ENCODE data around the gene KRT84.
A peak's percentile ranks its signal among the peaks of the same experiment; 100 is the strongest.
"Not testable (repeated sequence)": the region's sequence is repeated elsewhere in the genome, so short reads cannot be mapped to it uniquely, and the experiment has no call there.

Gene KRT84

GRCh38 chr12:52418576-52419110 is 33.2 kb upstream of the KRT84 start:
- peaks cover 0 to 7% of the 10 kb centered on the region in 2 donors for H3K4me1 Mint-ChIP-seq (ENCODE audit: low read depth in 2 of 2)
- ATAC-seq (replicated peaks) (no peak), DNase-seq (no peak)
- H3K27ac Mint-ChIP-seq: no peak overlapping the region
- peaks cover 28 to 60% of the 10 kb centered on the region in 2 donors for H3K27me3 Mint-ChIP-seq
- H3K36me3 Mint-ChIP-seq (ENCODE audit: insufficient read depth): peaks cover 6% of the 10 kb centered on the region
- H3K4me3 Mint-ChIP-seq: no peak overlapping the region
- no peaks in the 10 kb centered on the region for H3K9me3 Mint-ChIP-seq

- Mint-ChIP-seq H3K36me3 (ENCODE audit: insufficient read depth) (peaks cover 7% of the 10 kb centered on the region), H3K27me3 (peaks cover 20 to 60% of the 10 kb centered on the region in 2 donors), H3K9me3 (no peaks in the 10 kb centered on the region), H3K27ac (no peak overlapping the region), H3K4me3 (no peak overlapping the region), H3K4me1 (ENCODE audit: low read depth in 2 of 2) (peaks cover 0 to 7% of the 10 kb centered on the region in 2 donors)
- ATAC-seq (replicated peaks) (no peak), DNase-seq (no peak)
Observed at GRCh38 chr12:52417740-52418139, 32.3 kb upstream of the KRT84 start.

- no peaks in the 10 kb centered on the region for H3K9me3 Mint-ChIP-seq
- peaks cover 0 to 7% of the 10 kb centered on the region in 2 donors for H3K4me1 Mint-ChIP-seq (ENCODE audit: low read depth in 2 of 2)
- DNase-seq (no peak), ATAC-seq (replicated peaks) (no peak)
- H3K36me3 Mint-ChIP-seq (ENCODE audit: insufficient read depth): peaks cover 6% of the 10 kb centered on the region
- peaks cover 14 to 60% of the 10 kb centered on the region in 2 donors for H3K27me3 Mint-ChIP-seq
- no peak overlapping the region for H3K4me3 Mint-ChIP-seq
- H3K27ac Mint-ChIP-seq: no peak overlapping the region
Observed at GRCh38 chr12:52416795-52417194, 31.3 kb upstream of the KRT84 start.

- no peak overlapping the region for H3K4me3 Mint-ChIP-seq
- no peak overlapping the region for H3K27ac Mint-ChIP-seq
- H3K9me3 Mint-ChIP-seq: no peaks in the 10 kb centered on the region
- H3K4me1 Mint-ChIP-seq (ENCODE audit: low read depth in 2 of 2): peaks cover 0 to 7% of the 10 kb centered on the region in 2 donors
- H3K27me3 Mint-ChIP-seq: peaks cover 10 to 60% of the 10 kb centered on the region in 2 donors
- H3K36me3 Mint-ChIP-seq (ENCODE audit: insufficient read depth): peaks cover 4% of the 10 kb centered on the region
- DNase-seq (no peak), ATAC-seq (replicated peaks) (no peak)
Observed at GRCh38 chr12:52415870-52416750, 30.7 kb upstream of the KRT84 start.

GRCh38 chr12:52414936-52415335 is 29.5 kb upstream of the KRT84 start:
- Mint-ChIP-seq H3K27me3 (peaks cover 10 to 62% of the 10 kb centered on the region in 2 donors), H3K4me3 (no peak overlapping the region), H3K36me3 (ENCODE audit: insufficient read depth) (peaks cover 4% of the 10 kb centered on the region), H3K4me1 (ENCODE audit: low read depth in 2 of 2) (peaks cover 0 to 5% of the 10 kb centered on the region in 2 donors), H3K9me3 (no peaks in the 10 kb centered on the region), H3K27ac (no peak overlapping the region)
- DNase-seq: no peak
- ATAC-seq (replicated peaks): no peak

- no peaks in the 10 kb centered on the region for H3K9me3 Mint-ChIP-seq
- peaks cover 4% of the 10 kb centered on the region for H3K36me3 Mint-ChIP-seq (ENCODE audit: insufficient read depth)
- ATAC-seq (replicated peaks): no peak
- H3K27ac Mint-ChIP-seq: no peak overlapping the region
- H3K4me3 Mint-ChIP-seq: no peak overlapping the region
- no peak for DNase-seq
- peaks cover 10 to 57% of the 10 kb centered on the region in 2 donors for H3K27me3 Mint-ChIP-seq
- H3K4me1 Mint-ChIP-seq (ENCODE audit: low read depth in 2 of 2): no peaks in the 10 kb centered on the region
Observed at GRCh38 chr12:52413782-52414345, 28.4 kb upstream of the KRT84 start.

GRCh38 chr12:52413202-52413601 is 27.8 kb upstream of the KRT84 start:
- Mint-ChIP-seq H3K9me3 (no peaks in the 10 kb centered on the region), H3K27ac (no peak overlapping the region), H3K27me3 (peaks cover 10 to 61% of the 10 kb centered on the region in 2 donors), H3K4me3 (no peak overlapping the region), H3K36me3 (ENCODE audit: insufficient read depth) (peaks cover 4% of the 10 kb centered on the region), H3K4me1 (ENCODE audit: low read depth in 2 of 2) (no peaks in the 10 kb centered on the region)
- ATAC-seq (replicated peaks) (no peak), DNase-seq (no peak)

- DNase-seq: no peak
- Mint-ChIP-seq H3K9me3 (no peaks in the 10 kb centered on the region), H3K36me3 (ENCODE audit: insufficient read depth) (peaks cover 4% of the 10 kb centered on the region), H3K27me3 (peaks cover 17 to 72% of the 10 kb centered on the region in 2 donors), H3K4me1 (ENCODE audit: low read depth in 2 of 2) (peaks cover 0 to 3% of the 10 kb centered on the region in 2 donors), H3K27ac (no peak overlapping the region), H3K4me3 (no peak overlapping the region)
- no peak for ATAC-seq (replicated peaks)
Observed at GRCh38 chr12:52411815-52412214, 26.4 kb upstream of the KRT84 start.

GRCh38 chr12:52410589-52411248 is 25.3 kb upstream of the KRT84 start:
- H3K27ac Mint-ChIP-seq: peak overlapping the region in 1 of 2 donors; percentile 74

GRCh38 chr12:52407918-52408317 is 22.5 kb upstream of the KRT84 start:
- Mint-ChIP-seq H3K36me3 (ENCODE audit: insufficient read depth) (no peaks in the 10 kb centered on the region), H3K9me3 (no peaks in the 10 kb centered on the region), H3K27ac (no peak overlapping the region), H3K4me1 (ENCODE audit: low read depth in 2 of 2) (peaks cover 0 to 3% of the 10 kb centered on the region in 2 donors), H3K27me3 (peaks cover 11 to 58% of the 10 kb centered on the region in 2 donors), H3K4me3 (no peak overlapping the region)
- no peak for ATAC-seq (replicated peaks)
- DNase-seq: no peak

More at GRCh38 chr12:52410589-52411248, 25.3 kb upstream of the KRT84 start:
- H3K4me3 Mint-ChIP-seq; H3K36me3 Mint-ChIP-seq (ENCODE audit: insufficient read depth); DNase-seq; H3K4me1 Mint-ChIP-seq (ENCODE audit: low read depth in 2 of 2); ATAC-seq (replicated peaks); H3K9me3 Mint-ChIP-seq: not testable (repeated sequence)
- peaks cover 15 to 72% of the 10 kb centered on the region in 2 donors for H3K27me3 Mint-ChIP-seq

GRCh38 chr12:52405922-52406385 is 20.5 kb upstream of the KRT84 start, which contains the start of gene KRT82:
Gene KRT82, minus strand, starts transcription at chr12:52406335. Its CDS starts 58 bp downstream, at chr12:52406277.
- no peaks in the 10 kb centered on the region for H3K36me3 Mint-ChIP-seq (ENCODE audit: insufficient read depth)
- H3K9me3 Mint-ChIP-seq: no peaks in the 10 kb centered on the region
- H3K4me1 Mint-ChIP-seq (ENCODE audit: low read depth in 2 of 2): peaks cover 0 to 3% of the 10 kb centered on the region in 2 donors
- no peak within 1 kb of the TSS for H3K4me3 Mint-ChIP-seq
- DNase-seq (no peak), ATAC-seq (replicated peaks) (no peak)
- peaks cover 17 to 53% of the 10 kb centered on the region in 2 donors for H3K27me3 Mint-ChIP-seq
- no peak within 1 kb of the TSS for H3K27ac Mint-ChIP-seq

GRCh38 chr12:52404951-52405350 is 19.5 kb upstream of the KRT84 start:
- ATAC-seq (replicated peaks) (no peak), DNase-seq (no peak)
- no peaks in the 10 kb centered on the region for H3K36me3 Mint-ChIP-seq (ENCODE audit: insufficient read depth)
- no peaks in the 10 kb centered on the region for H3K9me3 Mint-ChIP-seq
- H3K27me3 Mint-ChIP-seq: peaks cover 17 to 60% of the 10 kb centered on the region in 2 donors
- H3K27ac Mint-ChIP-seq: no peak overlapping the region
- H3K4me1 Mint-ChIP-seq (ENCODE audit: low read depth in 2 of 2): peaks cover 0 to 3% of the 10 kb centered on the region in 2 donors
- no peak overlapping the region for H3K4me3 Mint-ChIP-seq

- Mint-ChIP-seq H3K27me3 (peaks cover 23 to 73% of the 10 kb centered on the region in 2 donors), H3K27ac (no peak overlapping the region), H3K36me3 (ENCODE audit: insufficient read depth) (no peaks in the 10 kb centered on the region)
Observed at GRCh38 chr12:52403561-52403960, 18.1 kb upstream of the KRT84 start.

More at GRCh38 chr12:52403561-52403960, 18.1 kb upstream of the KRT84 start:
- peaks cover 0 to 3% of the 10 kb centered on the region in 2 donors for H3K4me1 Mint-ChIP-seq (ENCODE audit: low read depth in 2 of 2)
- no peak overlapping the region for H3K4me3 Mint-ChIP-seq
- no peak for ATAC-seq (replicated peaks)
- no peaks in the 10 kb centered on the region for H3K9me3 Mint-ChIP-seq
- no peak for DNase-seq
